B cell (primary cell): ENCODE data around the gene LSS. TPM values are rescaled to one million over a fixed set of nuclear protein-coding genes. Genes with fewer than 3 reads are reported as not detected.

Experiments used
- ATAC-seq: fragments of 200-7000 bp; cut with Tn5 transposase; one replicate; pipeline ENCODE4 v1.10.0; 2021; ENCODE audit warnings: low read depth, mild to moderate bottlenecking, moderate number of reproducible peaks, moderate library complexity
- CTCF ChIA-PET: fragments of 350-600 bp; sonication (Branson Sonifier 250); formaldehyde crosslinking; loops from one replicate; lab custom pipeline; 2021; ENCODE audit warnings: antibody characterized with exemption, inconsistent platforms; lab: Charles Lee
- POLR2A ChIA-PET: fragments of 350-600 bp; sonication (Branson Sonifier 250); formaldehyde crosslinking; loops from one replicate; lab custom pipeline; 2021; ENCODE audit warnings: antibody characterized with exemption; lab: Charles Lee
- DNase-seq: peaks from one replicate; pipeline ENCODE4 v3.0.0; 2013
- H2AFZ ChIP-seq: 2 replicates; pipeline ENCODE4 v1.6.1; 2012; ENCODE audit warnings: mild to moderate bottlenecking, low read depth, low read length; ENCODE audit not compliant: insufficient read depth, poor library complexity, severe bottlenecking
- H3K27ac ChIP-seq, 2 donors: 1 replicate in 1 of 2; 2 replicates in 1 of 2; pipeline ENCODE4 v1.5.1; 2012 to 2013; ENCODE audit warnings: low read length in 2 of 2, mild to moderate bottlenecking in 2 of 2, moderate library complexity in 1 of 2
- H3K27me3 ChIP-seq, 4 experiments: fragments of 200-600 bp in 1 of 4; sonication (generic) in 1 of 4; replicated peaks in 1 of 4; 1 replicate in 2 of 4; 2 replicates in 2 of 4; pipeline versions ENCODE4 v1.6.1 to v1.7.0; 2013 to 2016; ENCODE audit warnings: low read length in 3 of 4, mild to moderate bottlenecking in 2 of 4, mixed read lengths in 1 of 4, moderate library complexity in 1 of 4; ENCODE audit not compliant: insufficient read depth in 4 of 4, control insufficient read depth in 3 of 4; ENCODE audit errors: control extremely low read depth in 1 of 4
- H3K36me3 ChIP-seq, 2 experiments: replicated peaks in 1 of 2; 1 replicate in 1 of 2; 2 replicates in 1 of 2; pipeline versions ENCODE4 v1.6.1 to v1.7.1; 2013; ENCODE audit warnings: low read length in 1 of 2; ENCODE audit not compliant: insufficient read depth in 2 of 2, control insufficient read depth in 1 of 2; ENCODE audit errors: control extremely low read depth in 1 of 2, extremely low read depth in 1 of 2
- H3K4me1 ChIP-seq, 2 donors: fragments of 200-600 bp in 1 of 2; sonication (generic) in 1 of 2; 1 replicate in 1 of 2; 2 replicates in 1 of 2; pipeline versions ENCODE4 v1.5.1 to v1.6.1; 2013 to 2017; ENCODE audit warnings: low read length in 2 of 2; ENCODE audit not compliant: control insufficient read depth in 2 of 2, insufficient read depth in 2 of 2
- H3K4me2 ChIP-seq: replicated peaks from 2 replicates; pipeline ENCODE3; 2012; ENCODE audit warnings: mild to moderate bottlenecking, low read depth, low read length; ENCODE audit not compliant: poor library complexity, severe bottlenecking
- H3K4me3 ChIP-seq, 5 experiments: fragments of 200-600 bp in 1 of 5; sonication (generic) in 1 of 5; 1 replicate in 3 of 5; 2 replicates in 2 of 5; pipeline versions ENCODE4 v1.5.1 to v1.7.0; 2011 to 2016; ENCODE audit warnings: low read length in 4 of 5, mild to moderate bottlenecking in 4 of 5, low read depth in 2 of 5, control low read depth in 1 of 5, moderate library complexity in 1 of 5; ENCODE audit not compliant: insufficient read depth in 1 of 5; ENCODE audit errors: control extremely low read depth in 1 of 5, extremely low read depth in 1 of 5
- H3K79me2 ChIP-seq: fragments of 200-600 bp; sonication (generic); one replicate; pipeline ENCODE4 v1.6.0; 2016; ENCODE audit warnings: low read length; ENCODE audit not compliant: control insufficient read depth, insufficient read depth
- H3K9ac ChIP-seq: fragments of 200-600 bp; sonication (generic); 2 replicates; pipeline ENCODE4 v1.6.1; 2017; ENCODE audit warnings: mild to moderate bottlenecking, low read length, moderate library complexity
- H3K9me3 ChIP-seq, 3 donors: one replicate each; pipeline versions ENCODE4 v1.6.1 to v1.7.1; 2013; ENCODE audit warnings: low read length in 2 of 3; ENCODE audit not compliant: control insufficient read depth in 2 of 3, insufficient read depth in 1 of 3; ENCODE audit errors: control extremely low read depth in 1 of 3
- H4K20me1 ChIP-seq: 2 replicates; pipeline ENCODE4 v1.6.0; 2012; ENCODE audit warnings: mild to moderate bottlenecking, low read length; ENCODE audit not compliant: insufficient read depth, control insufficient read depth, poor library complexity, severe bottlenecking
- H3K27ac Mint-ChIP-seq: one replicate; pipeline ENCODE4 v1.8.0; 2021; ENCODE audit warnings: mixed read lengths
- H3K27me3 Mint-ChIP-seq: one replicate; pipeline ENCODE4 v1.8.0; 2021; ENCODE audit warnings: mixed read lengths
- H3K4me1 Mint-ChIP-seq: one replicate; pipeline ENCODE4 v1.8.0; 2021; ENCODE audit warnings: mixed read lengths
- H3K4me3 Mint-ChIP-seq: one replicate; pipeline ENCODE4 v1.8.0; 2021; ENCODE audit warnings: mixed read lengths
- H3K9me3 Mint-ChIP-seq: one replicate; pipeline ENCODE4 v1.8.0; 2022; ENCODE audit warnings: mixed read lengths; ENCODE audit not compliant: insufficient read depth
- CTCF ChIP-seq: fragments of 200-600 bp; IDR thresholded peaks from one replicate; pipeline ENCODE4 v1.8.0; 2022; ENCODE audit warnings: antibody characterized with exemption, mild to moderate bottlenecking
- EZH2 ChIP-seq: IDR thresholded peaks from 2 replicates; pipeline ENCODE4 v1.6.1; 2012; ENCODE audit warnings: borderline replicate concordance, low read depth, mild to moderate bottlenecking, moderate library complexity, low read length; ENCODE audit not compliant: insufficient read depth, poor library complexity, severe bottlenecking
- WGBS: methylation state at CpG from one replicate; pipeline ENCODE4 v1.1.5; 2013; ENCODE audit warnings: missing lambda C conversion rate; ENCODE audit not compliant: insufficient coverage; 5-methylcytosine and 5-hydroxymethylcytosine counted together
- intact Hi-C: fragments of 100-400 bp; cut with micrococcal nuclease; formaldehyde crosslinking; loops from one replicate; pipeline ENCODE4 v1.10.0; 2022
- polyA plus RNA-seq: library from polyadenylated mRNA; depleted of rRNA; stranded (reverse); fragments of >200 nt; gene quantifications from 2 replicates; pipeline ENCODE4 v1.2.3, GENCODE V29; 2012
- total RNA-seq, 2 donors: library from RNA; stranded (reverse); fragments of 120-200 nt in 1 of 2; gene quantifications; 1 replicate in 1 of 2; 2 replicates in 1 of 2; pipeline versions ENCODE4 v1.2.3 to v1.2.4, GENCODE V29; 2013 to 2022

The LSS gene
- total and polyA plus RNA-seq, 2 donors (not counting 1 experiment from before 2014, with no cell fraction given), result 30.2 to 58.1 TPM

DNA sequence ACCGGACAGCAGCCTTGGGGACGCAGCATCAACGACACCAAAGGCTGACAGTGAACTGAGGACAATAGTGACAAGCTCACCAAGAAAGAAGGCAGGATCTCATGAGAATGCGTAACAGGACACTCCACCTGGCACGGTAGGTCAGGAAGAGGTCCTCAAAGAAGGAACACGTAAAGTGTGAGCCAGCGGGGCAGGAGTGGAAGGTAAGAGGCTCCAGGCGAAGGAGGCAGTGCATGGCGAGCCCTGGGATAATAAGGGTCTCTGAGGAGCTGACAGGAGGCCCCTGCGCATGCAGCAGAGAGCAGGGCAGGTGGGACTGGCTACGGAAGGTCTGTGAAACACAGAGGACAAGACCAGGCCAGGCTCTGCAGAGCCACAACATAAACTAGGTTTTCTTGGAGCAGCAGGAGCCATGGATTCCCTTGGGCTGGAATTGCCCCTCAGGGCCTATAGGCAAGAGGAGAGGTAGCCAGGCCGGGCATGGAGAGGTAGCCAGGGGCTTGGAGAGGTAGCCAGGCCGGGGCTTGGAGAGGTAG, 8.2 kb downstream of the LSS start:
- no peak overlapping the region for H3K4me3 Mint-ChIP-seq
- Histone ChIP-seq H3K4me2 (no peak overlapping the region), H3K79me2 (peaks cover 34% of the 10 kb centered on the region), H3K27me3 (no peaks in the 10 kb centered on the region), H3K9me3 (no peaks in the 10 kb centered on the region), H3K36me3 (peaks cover 0 to 2% of the 10 kb centered on the region in 2 experiments), H3K4me3 (no peak overlapping the region), H3K9ac (no peak overlapping the region), H3K27ac (no peak overlapping the region), H4K20me1 (no peaks in the 10 kb centered on the region), H3K4me1 (no peaks in the 10 kb centered on the region), H2AFZ (no peak overlapping the region)
- no peak for DNase-seq
- no peak overlapping the region for H3K27ac Mint-ChIP-seq
- CTCF ChIA-PET, result no interaction called here
- no peak for ATAC-seq
- POLR2A ChIA-PET, result no interaction called here
- H3K27me3 Mint-ChIP-seq, result no peaks in the 10 kb centered on the region
- WGBS, result 93% methylated on average over 13 of the region's 13 CpGs
- TF ChIP-seq CTCF (no peak), EZH2 (no peak)
- H3K4me1 Mint-ChIP-seq, result peaks cover 2% of the 10 kb centered on the region
- intact Hi-C loops, result no loop called here
- no peaks in the 10 kb centered on the region for H3K9me3 Mint-ChIP-seq

- Mint-ChIP-seq H3K27me3 (no peaks in the 10 kb centered on the region), H3K9me3 (no peaks in the 10 kb centered on the region), H3K4me1 (no peaks in the 10 kb centered on the region), H3K4me3 (no peak overlapping the region), H3K27ac (no peak overlapping the region)
- no peak overlapping the region for H2AFZ ChIP-seq
- ChIA-PET CTCF (no interaction called here), POLR2A (no interaction called here)
- TF ChIP-seq CTCF (no peak), EZH2 (no peak)
- no peaks in the 10 kb centered on the region for H3K9me3 ChIP-seq
- 88% methylated on average over 13 of the region's 13 CpGs for WGBS
- H3K27me3 ChIP-seq, result no peaks in the 10 kb centered on the region
- no peak overlapping the region for H3K27ac ChIP-seq
- no peak overlapping the region for H3K9ac ChIP-seq
- intact Hi-C loops, result no loop called here
- H4K20me1 ChIP-seq, result no peaks in the 10 kb centered on the region
- no peak overlapping the region for H3K4me3 ChIP-seq
- H3K79me2 ChIP-seq, result peaks cover 33% of the 10 kb centered on the region
- no peak for DNase-seq
- no peak for ATAC-seq
- H3K4me2 ChIP-seq, result no peak overlapping the region
- peaks cover 0 to 2% of the 10 kb centered on the region in 2 experiments for H3K36me3 ChIP-seq
- H3K4me1 ChIP-seq, result no peaks in the 10 kb centered on the region
These were observed 8.9 kb downstream of the LSS start for GRCh38 chr21:46219591-46220239.
